ENCODE results near the gene IFIT3. TPM values are rescaled to one million over a fixed set of nuclear protein-coding genes. Genes with fewer than 3 reads are reported as not detected.

The IFIT3 gene
- polyA plus RNA-seq, 1 donor from 2014 or later: 16.9 TPM

GRCh38 chr10:89351412-89351779, 23.6 kb downstream of the IFIT3 start:
- peaks cover 4% of the 10 kb centered on the region for H3K36me3 Mint-ChIP-seq
- H3K4me1 Mint-ChIP-seq: peaks cover 29 to 45% (median 43%) of the 10 kb centered on the region in 3 donors
- H3K4me3 Mint-ChIP-seq: peak overlapping the region; percentile 22 to 91 (median 54)
- peak overlapping the region in 1 of 3 donors; percentile 66 for H3K27ac Mint-ChIP-seq
- no peaks in the 10 kb centered on the region for H3K27me3 Mint-ChIP-seq
- peaks cover 0 to 5% (median 3%) of the 10 kb centered on the region in 3 donors for H3K9me3 Mint-ChIP-seq

DNA sequence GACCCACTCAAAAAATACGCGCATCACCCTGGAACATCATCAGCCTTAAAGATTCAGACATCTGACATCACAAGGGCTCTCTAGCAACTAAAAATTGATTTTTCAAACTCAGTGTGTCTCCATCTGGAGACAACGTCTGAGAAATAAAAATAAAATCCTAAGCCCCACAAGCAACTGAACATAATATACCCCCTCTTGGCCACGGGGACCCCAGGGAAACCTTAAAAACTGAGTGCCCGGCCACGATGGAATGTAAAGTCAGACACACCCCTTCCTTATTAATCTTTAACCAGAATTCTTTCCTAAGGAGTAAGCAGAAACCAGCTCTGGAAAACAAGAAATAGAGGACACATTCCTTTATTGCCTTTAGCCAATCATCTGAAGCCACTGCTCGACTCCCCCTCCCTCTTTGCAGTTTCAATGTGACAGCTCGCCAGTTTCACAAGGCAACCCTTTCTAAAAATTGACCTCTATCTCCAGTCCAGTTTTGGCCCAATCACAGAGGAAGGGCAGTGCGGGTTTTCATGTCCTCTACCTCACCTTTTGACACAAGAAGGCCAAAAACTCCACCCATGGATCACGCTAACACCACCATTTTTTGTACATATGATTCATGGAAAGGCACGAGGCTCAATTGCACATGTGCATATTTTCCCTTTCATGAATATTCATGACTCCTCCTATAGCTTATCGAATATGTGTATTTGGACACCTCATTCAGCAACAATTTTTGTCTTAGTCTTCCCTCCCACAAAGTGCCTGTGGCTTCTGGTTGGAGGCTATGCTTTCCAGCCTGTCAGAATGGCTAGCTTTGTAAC, 24.2 kb downstream of the IFIT3 start:
- H3K36me3 Mint-ChIP-seq: peaks cover 4% of the 10 kb centered on the region
- peaks cover 27 to 43% (median 42%) of the 10 kb centered on the region in 3 donors for H3K4me1 Mint-ChIP-seq
- peak overlapping the region in 2 of 3 donors; percentile 48 to 66 for H3K27ac Mint-ChIP-seq
- peaks cover 0 to 5% (median 3%) of the 10 kb centered on the region in 3 donors for H3K9me3 Mint-ChIP-seq
- H3K27me3 Mint-ChIP-seq: no peaks in the 10 kb centered on the region
- peak overlapping the region in 2 of 4 donors; percentile 72 to 91 for H3K4me3 Mint-ChIP-seq

- H3K27ac Mint-ChIP-seq: no peak overlapping the region
- H3K36me3 Mint-ChIP-seq: peaks cover 4% of the 10 kb centered on the region
- H3K27me3 Mint-ChIP-seq: no peaks in the 10 kb centered on the region
- no peak overlapping the region for H3K4me3 Mint-ChIP-seq
- H3K4me1 Mint-ChIP-seq: peaks cover 24 to 41% (median 36%) of the 10 kb centered on the region in 3 donors
- peaks cover 0 to 5% (median 3%) of the 10 kb centered on the region in 3 donors for H3K9me3 Mint-ChIP-seq
Measured at GRCh38 chr10:89352802-89353201, 25.0 kb downstream of the IFIT3 start.

GRCh38 chr10:89355394-89355931, 27.7 kb downstream of the IFIT3 start:
- peaks cover 4% of the 10 kb centered on the region for H3K36me3 Mint-ChIP-seq
- H3K27me3 Mint-ChIP-seq: no peaks in the 10 kb centered on the region
- H3K4me1 Mint-ChIP-seq: peaks cover 12 to 22% (median 19%) of the 10 kb centered on the region in 3 donors
- H3K4me3 Mint-ChIP-seq: no peak overlapping the region
- no peak overlapping the region for H3K27ac Mint-ChIP-seq
- H3K9me3 Mint-ChIP-seq: peaks cover 0 to 5% (median 3%) of the 10 kb centered on the region in 3 donors

- H3K36me3 Mint-ChIP-seq: peaks cover 1% of the 10 kb centered on the region
- H3K4me3 Mint-ChIP-seq: no peak overlapping the region
- H3K27me3 Mint-ChIP-seq: no peaks in the 10 kb centered on the region
- H3K27ac Mint-ChIP-seq: no peak overlapping the region
- H3K4me1 Mint-ChIP-seq: peaks cover 2 to 6% (median 3%) of the 10 kb centered on the region in 3 donors
- peaks cover 0 to 5% (median 3%) of the 10 kb centered on the region in 3 donors for H3K9me3 Mint-ChIP-seq
Measured at GRCh38 chr10:89357096-89357495, 29.3 kb downstream of the IFIT3 start.

DNA sequence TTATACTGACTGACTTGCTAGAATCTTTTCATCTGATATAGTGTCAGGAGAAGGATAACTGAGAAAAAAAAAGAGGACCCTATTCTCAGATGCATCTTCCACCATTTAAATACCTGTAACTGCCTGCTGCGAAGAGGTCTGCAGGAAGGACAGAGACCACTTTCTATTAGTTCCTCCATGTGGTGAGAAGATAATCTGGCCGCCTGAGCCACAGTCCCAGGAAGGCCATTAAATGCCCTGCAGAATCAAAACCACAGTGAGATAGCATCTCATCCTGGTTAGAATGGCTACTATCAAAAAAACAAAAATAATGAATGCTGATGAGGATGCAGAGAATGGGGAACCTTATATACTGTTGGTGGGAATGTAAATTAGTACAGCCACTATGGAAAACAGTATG, 30.2 kb downstream of the IFIT3 start:
- H3K9me3 Mint-ChIP-seq: peaks cover 0 to 5% (median 3%) of the 10 kb centered on the region in 3 donors
- H3K4me1 Mint-ChIP-seq: peaks cover 0 to 5% (median 2%) of the 10 kb centered on the region in 3 donors
- peaks cover 1% of the 10 kb centered on the region for H3K36me3 Mint-ChIP-seq
- H3K27me3 Mint-ChIP-seq: no peaks in the 10 kb centered on the region
- H3K4me3 Mint-ChIP-seq: no peak overlapping the region
- no peak overlapping the region for H3K27ac Mint-ChIP-seq

DNA sequence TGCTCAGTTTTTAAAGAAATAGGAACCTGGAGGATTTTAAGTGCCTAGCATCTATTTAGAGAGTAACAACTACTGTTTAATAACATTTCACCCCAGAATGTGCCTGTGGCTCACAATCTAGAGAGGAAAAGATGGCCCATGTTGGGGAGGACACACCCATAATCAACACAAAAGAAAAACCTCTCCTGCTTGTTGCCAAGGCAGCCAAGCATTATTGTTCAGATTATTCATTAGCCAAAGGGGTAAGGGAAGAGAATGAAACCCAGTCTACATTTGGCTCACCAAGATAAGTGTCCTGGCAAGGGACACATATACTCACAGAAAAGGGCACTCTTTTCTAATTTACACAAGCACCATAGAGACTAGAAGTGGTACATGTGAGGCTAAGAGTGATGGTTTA, 32.4 kb downstream of the IFIT3 start:
- no peaks in the 10 kb centered on the region for H3K36me3 Mint-ChIP-seq
- no peak overlapping the region for H3K4me3 Mint-ChIP-seq
- H3K27ac Mint-ChIP-seq: no peak overlapping the region
- H3K4me1 Mint-ChIP-seq: peaks cover 10 to 15% (median 12%) of the 10 kb centered on the region in 3 donors
- no peaks in the 10 kb centered on the region for H3K27me3 Mint-ChIP-seq
- no peaks in the 10 kb centered on the region for H3K9me3 Mint-ChIP-seq

DNA sequence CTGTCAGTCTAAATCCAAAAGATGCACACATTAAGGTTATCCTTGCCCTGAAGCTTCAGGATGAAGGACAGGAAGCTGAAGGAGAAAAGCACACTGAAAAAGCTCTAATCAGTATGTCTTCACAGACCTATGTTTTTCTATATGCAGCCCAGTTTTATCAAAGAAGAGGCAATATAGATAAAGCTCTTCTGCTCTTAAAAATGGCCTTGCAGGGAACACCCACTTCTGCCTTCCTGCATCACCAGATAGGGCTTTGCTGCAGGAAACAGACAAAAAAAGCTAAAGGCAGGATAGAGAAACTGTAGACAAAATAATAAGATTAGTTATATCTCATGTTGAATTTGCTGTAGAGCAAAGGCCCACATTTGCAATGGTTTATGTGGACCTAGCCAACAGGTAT, 35.1 kb downstream of the IFIT3 start:
- Mint-ChIP-seq H3K27me3 (no peaks in the 10 kb centered on the region), H3K36me3 (no peaks in the 10 kb centered on the region), H3K27ac (no peak overlapping the region), H3K9me3 (no peaks in the 10 kb centered on the region), H3K4me3 (no peak overlapping the region), H3K4me1 (peaks cover 15% of the 10 kb centered on the region in 3 donors)

GRCh38 chr10:89363729-89364442, 36.1 kb downstream of the IFIT3 start:
- Mint-ChIP-seq H3K27ac (no peak overlapping the region), H3K4me1 (peaks cover 15 to 18% (median 15%) of the 10 kb centered on the region in 3 donors), H3K27me3 (no peaks in the 10 kb centered on the region), H3K36me3 (no peaks in the 10 kb centered on the region), H3K4me3 (peak overlapping the region in 1 of 4 donors; percentile 35), H3K9me3 (no peaks in the 10 kb centered on the region)

- no peak overlapping the region for H3K27ac Mint-ChIP-seq
- no peaks in the 10 kb centered on the region for H3K27me3 Mint-ChIP-seq
- no peak overlapping the region for H3K4me3 Mint-ChIP-seq
- H3K4me1 Mint-ChIP-seq: peaks cover 15 to 18% (median 17%) of the 10 kb centered on the region in 3 donors
- H3K9me3 Mint-ChIP-seq: no peaks in the 10 kb centered on the region
- no peaks in the 10 kb centered on the region for H3K36me3 Mint-ChIP-seq
Measured at GRCh38 chr10:89364531-89364930, 36.7 kb downstream of the IFIT3 start.

DNA sequence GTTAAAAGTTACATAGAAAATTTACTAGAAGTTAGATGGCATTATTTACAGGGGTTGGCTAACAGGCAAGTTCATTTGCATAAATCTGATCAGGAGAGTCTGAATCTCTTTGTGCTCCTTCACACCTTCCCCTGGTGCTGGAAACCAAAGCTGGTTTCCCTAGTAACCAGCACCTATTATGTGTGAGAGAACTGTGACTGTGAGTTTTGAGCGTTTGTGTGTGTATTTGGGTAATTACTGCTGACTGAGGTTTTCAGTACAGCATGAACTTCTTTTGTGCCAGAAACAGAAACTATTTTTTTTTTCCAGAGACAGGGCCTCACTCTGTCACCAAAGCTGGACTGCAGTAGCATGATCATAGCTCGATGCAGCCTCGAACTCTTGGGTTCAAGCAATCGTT, 39.7 kb downstream of the IFIT3 start:
- H3K36me3 Mint-ChIP-seq: no peaks in the 10 kb centered on the region
- H3K27ac Mint-ChIP-seq: peak overlapping the region in 1 of 3 donors; percentile 11
- no peaks in the 10 kb centered on the region for H3K27me3 Mint-ChIP-seq
- H3K9me3 Mint-ChIP-seq: no peaks in the 10 kb centered on the region
- peaks cover 17 to 19% (median 19%) of the 10 kb centered on the region in 3 donors for H3K4me1 Mint-ChIP-seq
- no peak overlapping the region for H3K4me3 Mint-ChIP-seq

DNA sequence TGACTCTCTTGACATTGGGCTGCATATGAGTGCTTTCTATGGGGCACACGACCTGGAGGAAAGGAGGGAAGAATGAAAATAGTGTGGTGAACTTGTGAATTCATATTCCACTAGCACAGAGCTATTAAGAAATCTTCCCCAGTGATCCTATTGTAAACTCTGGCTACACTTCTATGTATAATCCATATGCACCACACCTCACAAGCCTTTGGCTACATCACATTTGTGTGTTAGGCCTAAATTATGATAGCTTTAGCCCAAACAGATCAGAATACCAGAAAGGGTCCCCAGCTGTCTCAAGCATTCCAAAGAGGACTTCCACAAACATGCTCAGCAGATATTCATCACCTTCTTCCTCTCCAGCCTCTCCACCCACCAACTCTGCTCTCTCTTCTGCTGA, 40.3 kb downstream of the IFIT3 start:
- Mint-ChIP-seq H3K4me1 (peaks cover 13 to 19% (median 13%) of the 10 kb centered on the region in 3 donors), H3K27ac (no peak overlapping the region), H3K27me3 (peaks cover 3% of the 10 kb centered on the region), H3K36me3 (no peaks in the 10 kb centered on the region), H3K9me3 (no peaks in the 10 kb centered on the region), H3K4me3 (no peak overlapping the region)

GRCh38 chr10:89369156-89370105, 41.6 kb downstream of the IFIT3 start:
- peaks cover 3% of the 10 kb centered on the region for H3K27me3 Mint-ChIP-seq
- H3K27ac Mint-ChIP-seq: no peak overlapping the region
- H3K4me3 Mint-ChIP-seq: no peak overlapping the region
- H3K36me3 Mint-ChIP-seq: no peaks in the 10 kb centered on the region
- H3K9me3 Mint-ChIP-seq: no peaks in the 10 kb centered on the region
- H3K4me1 Mint-ChIP-seq: peaks cover 8 to 13% (median 8%) of the 10 kb centered on the region in 3 donors

GRCh38 chr10:89371079-89371478, 43.3 kb downstream of the IFIT3 start:
- Mint-ChIP-seq H3K27ac (no peak overlapping the region), H3K9me3 (no peaks in the 10 kb centered on the region), H3K27me3 (peaks cover 3% of the 10 kb centered on the region)

More at GRCh38 chr10:89371079-89371478, 43.3 kb downstream of the IFIT3 start:
- H3K4me1 Mint-ChIP-seq: peaks cover 4 to 10% (median 5%) of the 10 kb centered on the region in 3 donors
- no peaks in the 10 kb centered on the region for H3K36me3 Mint-ChIP-seq
- no peak overlapping the region for H3K4me3 Mint-ChIP-seq
